Loucy (cell line): ENCODE results near the gene ALG3.

Experiments
- CTCF ChIP-seq: fragments of 200-600 bp; sonication (generic); conservative IDR thresholded peaks from 2 replicates; pipeline ENCODE4 v1.5.1; 2014; ENCODE audit warnings: mild to moderate bottlenecking, antibody characterized with exemption, low read length
- EZH2phosphoT487 ChIP-seq: fragments of 200-600 bp; IDR thresholded peaks from 2 replicates; pipeline ENCODE4 v1.6.1; 2018; ENCODE audit warnings: antibody characterized with exemption, mild to moderate bottlenecking, moderate library complexity, borderline replicate concordance

DNA sequence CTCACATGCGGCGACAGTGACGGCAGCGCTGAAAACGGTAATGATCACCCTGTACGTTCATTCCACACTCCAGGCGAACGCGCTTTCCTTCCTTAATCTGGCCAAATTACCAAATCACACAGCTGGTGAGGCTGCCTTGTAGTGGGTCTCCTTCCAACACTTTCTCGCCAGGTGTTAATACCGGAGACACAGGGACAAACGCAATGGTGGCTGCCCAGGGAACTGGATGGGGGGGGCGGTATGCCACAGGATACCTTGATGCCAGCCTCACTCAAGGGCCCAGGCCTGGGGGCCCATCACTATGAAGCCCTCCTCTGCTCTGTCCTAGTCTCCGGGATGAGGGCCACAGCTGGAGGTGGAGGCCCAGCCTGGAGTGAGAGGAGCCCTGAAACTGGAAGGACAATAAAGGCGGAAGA lies 14.0 kb upstream of the ALG3 start:
- TF ChIP-seq CTCF, result no peak
- no peak for TF ChIP-seq EZH2phosphoT487
